AG04450 (cell line): ENCODE results near the gene SMOC1. TPM values are rescaled to one million over a fixed set of nuclear protein-coding genes. Genes with fewer than 3 reads are reported as not detected.

ENCODE experiments used
- CTCF ChIA-PET: fragments of 300-600, 350-600 bp; formaldehyde crosslinking; extraction: SDS; loops from one replicate; lab custom pipeline; 2022; ENCODE audit warnings: antibody characterized with exemption, inconsistent platforms; lab: Charles Lee
- POLR2A ChIA-PET: fragments of 350-600 bp; formaldehyde crosslinking; extraction: SDS; loops from one replicate; lab custom pipeline; 2021; ENCODE audit warnings: antibody characterized with exemption, inconsistent platforms; lab: Yijun Ruan, JAX
- DNase-seq: peaks from one replicate; pipeline ENCODE4 v3.0.0-alpha.2; 2011; ENCODE audit warnings: low read depth, low spot score
- H3K27ac ChIP-seq: one replicate; pipeline ENCODE4 v1.5.1; 2012; ENCODE audit warnings: low read depth, low read length, control low read depth
- H3K27me3 ChIP-seq: one replicate; pipeline ENCODE4 v1.6.0; 2012; ENCODE audit warnings: low read length; ENCODE audit not compliant: control insufficient read depth, insufficient read depth
- H3K4me3 ChIP-seq: 2 replicates; pipeline ENCODE4 v1.5.1; 2011; ENCODE audit warnings: mild to moderate bottlenecking, low read depth, low read length, control low read depth
- H3K9me3 ChIP-seq: 2 replicates; pipeline ENCODE4 v1.5.1; 2012; ENCODE audit warnings: low read length; ENCODE audit not compliant: control insufficient read depth, insufficient read depth
- CTCF ChIP-seq: IDR thresholded peaks from 2 replicates; pipeline ENCODE4 v1.5.1; 2011; ENCODE audit warnings: low read depth, low read length, control low read depth, inconsistent platforms
- polyA plus RNA-seq: library from polyadenylated mRNA; depleted of rRNA; stranded (reverse); fragments of >200 nt; gene quantifications from 2 replicates; pipeline ENCODE4 v1.2.3, GENCODE V29; 2011

SMOC1 gene
- polyA plus RNA-seq, 1 experiment = 19.2 TPM

GRCh38 chr14:69932391-69932790 is 53.2 kb downstream of the SMOC1 start:
- H3K27me3 ChIP-seq = peaks cover 6% of the 10 kb centered on the region
- H3K4me3 ChIP-seq = no peak overlapping the region
- H3K9me3 ChIP-seq = no peaks in the 10 kb centered on the region
- TF ChIP-seq CTCF = no peak
- no peak overlapping the region for H3K27ac ChIP-seq
- ChIA-PET CTCF (interaction anchor here (1.4 kb wide), 1 partner anchor 81 kb away, joined by 4 read pairs; no protein-coding TSS in a partner anchor), POLR2A (no interaction called here)
- DNase-seq = no peak

GRCh38 chr14:69933623-69934275 is 54.5 kb downstream of the SMOC1 start:
- peaks cover 6% of the 10 kb centered on the region for H3K27me3 ChIP-seq
- no peak overlapping the region for H3K27ac ChIP-seq
- no peak for DNase-seq
- H3K4me3 ChIP-seq = no peak overlapping the region
- POLR2A ChIA-PET = no interaction called here
- no peak for TF ChIP-seq CTCF
- no peaks in the 10 kb centered on the region for H3K9me3 ChIP-seq
- CTCF ChIA-PET = no interaction called here

- Histone ChIP-seq H3K27ac (no peak overlapping the region), H3K4me3 (no peak overlapping the region), H3K9me3 (no peaks in the 10 kb centered on the region), H3K27me3 (no peaks in the 10 kb centered on the region)
- ChIA-PET CTCF (interaction anchor here (0.6 kb wide), 1 partner anchor 82 kb away, joined by 3 read pairs; no protein-coding TSS in a partner anchor), POLR2A (no interaction called here)
- no peak for DNase-seq
- TF ChIP-seq CTCF = no peak
These were observed 58.3 kb downstream of the SMOC1 start for GRCh38 chr14:69937367-69938081.

- CTCF ChIA-PET = no interaction called here
- TF ChIP-seq CTCF = no peak
- no peak overlapping the region for H3K27ac ChIP-seq
These were observed 59.5 kb downstream of the SMOC1 start for GRCh38 chr14:69938751-69939150.

More at GRCh38 chr14:69938751-69939150, 59.5 kb downstream of the SMOC1 start:
- DNase-seq = no peak
- POLR2A ChIA-PET = no interaction called here
- no peaks in the 10 kb centered on the region for H3K9me3 ChIP-seq
- H3K4me3 ChIP-seq = no peak overlapping the region
- H3K27me3 ChIP-seq = no peaks in the 10 kb centered on the region
